GM19468 (cell line): ENCODE results near the gene TULP4.

Experiments
- ATAC-seq: cut with Tn5 transposase; IDR thresholded peaks from one replicate; pipeline ENCODE4 v1.9.1; 2021; ENCODE audit warnings: mild to moderate bottlenecking, moderate library complexity, moderate number of reproducible peaks; ENCODE audit not compliant: unreplicated experiment; ENCODE audit errors: extremely low read depth

TULP4 gene, protein sequence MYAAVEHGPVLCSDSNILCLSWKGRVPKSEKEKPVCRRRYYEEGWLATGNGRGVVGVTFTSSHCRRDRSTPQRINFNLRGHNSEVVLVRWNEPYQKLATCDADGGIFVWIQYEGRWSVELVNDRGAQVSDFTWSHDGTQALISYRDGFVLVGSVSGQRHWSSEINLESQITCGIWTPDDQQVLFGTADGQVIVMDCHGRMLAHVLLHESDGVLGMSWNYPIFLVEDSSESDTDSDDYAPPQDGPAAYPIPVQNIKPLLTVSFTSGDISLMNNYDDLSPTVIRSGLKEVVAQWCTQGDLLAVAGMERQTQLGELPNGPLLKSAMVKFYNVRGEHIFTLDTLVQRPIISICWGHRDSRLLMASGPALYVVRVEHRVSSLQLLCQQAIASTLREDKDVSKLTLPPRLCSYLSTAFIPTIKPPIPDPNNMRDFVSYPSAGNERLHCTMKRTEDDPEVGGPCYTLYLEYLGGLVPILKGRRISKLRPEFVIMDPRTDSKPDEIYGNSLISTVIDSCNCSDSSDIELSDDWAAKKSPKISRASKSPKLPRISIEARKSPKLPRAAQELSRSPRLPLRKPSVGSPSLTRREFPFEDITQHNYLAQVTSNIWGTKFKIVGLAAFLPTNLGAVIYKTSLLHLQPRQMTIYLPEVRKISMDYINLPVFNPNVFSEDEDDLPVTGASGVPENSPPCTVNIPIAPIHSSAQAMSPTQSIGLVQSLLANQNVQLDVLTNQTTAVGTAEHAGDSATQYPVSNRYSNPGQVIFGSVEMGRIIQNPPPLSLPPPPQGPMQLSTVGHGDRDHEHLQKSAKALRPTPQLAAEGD (N-terminal part only)

GRCh38 chr6:158312165-158312564 lies at the start of gene TULP4:
TSS of gene TULP4 (plus strand) at chr6:158312465. CDS start at chr6:158314017, 1,552 bp downstream.
- no peak for ATAC-seq

DNA sequence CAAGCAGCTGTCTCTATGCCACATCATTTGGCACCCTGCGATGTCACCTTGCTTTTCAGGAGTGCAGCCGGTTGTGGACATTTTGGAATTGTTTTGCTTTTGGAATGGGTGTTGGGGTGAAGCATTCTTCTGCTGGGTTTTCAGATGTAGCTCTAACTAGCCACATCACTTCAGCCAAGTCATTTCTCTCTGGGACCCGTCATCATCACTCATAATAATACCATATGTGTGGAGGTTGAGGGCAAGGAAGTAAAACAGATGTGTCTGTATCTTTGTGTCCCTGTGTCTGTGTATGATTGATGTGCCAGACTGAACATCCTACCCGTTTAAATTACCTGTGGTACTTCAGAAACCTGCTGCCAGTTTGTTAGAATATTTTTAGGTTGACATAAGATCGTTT lies 49.5 kb upstream of the TULP4 start:
- ATAC-seq = no peak

- no peak for ATAC-seq
Observed at GRCh38 chr6:158264180-158264579, 48.1 kb upstream of the TULP4 start.

DNA sequence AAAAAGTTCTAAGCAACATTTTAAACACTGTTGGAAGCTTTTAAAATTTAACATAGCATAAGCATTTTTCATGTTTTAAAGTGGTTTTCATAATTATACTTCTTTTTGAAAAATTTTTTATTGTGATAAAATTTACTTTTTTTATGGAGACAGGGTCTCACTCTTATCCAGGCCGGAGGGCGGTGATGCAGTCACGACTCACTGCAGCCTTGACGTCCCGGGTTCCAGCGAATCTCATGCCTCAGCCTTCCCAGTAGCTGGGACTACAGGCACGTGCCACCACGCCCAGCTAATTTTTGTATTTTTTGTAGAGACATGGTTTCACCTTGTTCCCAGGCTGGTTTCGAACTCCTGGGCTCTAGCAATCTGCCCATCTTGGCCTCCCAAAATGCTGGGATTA lies 46.1 kb upstream of the TULP4 start:
- no peak for ATAC-seq

DNA sequence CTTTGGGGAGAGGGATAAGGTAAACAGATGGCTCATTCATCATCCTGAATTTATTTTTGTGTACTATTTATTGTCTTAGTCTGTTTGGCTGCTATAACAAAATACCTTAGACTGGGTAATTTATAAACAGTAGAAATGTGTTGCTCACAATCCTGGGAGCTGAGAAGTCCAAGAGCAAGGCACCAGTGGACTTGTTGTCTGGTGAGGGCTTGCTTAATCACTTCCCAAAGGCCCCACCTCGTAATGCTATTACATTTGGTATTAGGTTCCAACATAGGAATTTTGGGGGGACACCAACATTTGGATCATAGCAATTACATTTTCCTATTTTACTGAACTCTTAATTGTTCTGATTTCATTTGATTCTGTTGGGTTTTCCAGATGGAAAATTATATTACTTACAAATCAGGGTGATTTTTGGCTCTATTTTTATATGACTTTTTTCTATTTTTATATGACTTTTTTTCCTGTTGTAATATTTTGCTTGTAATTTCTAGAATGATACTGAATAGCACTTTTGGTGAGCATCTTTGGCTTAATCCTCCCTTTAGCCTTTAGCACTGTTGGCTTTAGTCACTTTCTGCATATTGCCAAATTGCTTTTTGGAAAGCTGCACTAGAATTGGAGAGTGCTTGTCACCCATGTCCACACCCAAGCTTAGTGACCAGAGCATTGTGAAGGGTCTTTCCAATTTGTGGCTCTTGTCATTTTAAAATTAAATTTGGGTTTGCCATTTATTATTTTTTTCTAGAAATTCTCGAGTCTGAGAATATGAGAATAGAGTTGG lies 43.7 kb upstream of the TULP4 start:
- no peak for ATAC-seq

GRCh38 chr6:158269657-158270056 lies 42.6 kb upstream of the TULP4 start:
- ATAC-seq = no peak

DNA sequence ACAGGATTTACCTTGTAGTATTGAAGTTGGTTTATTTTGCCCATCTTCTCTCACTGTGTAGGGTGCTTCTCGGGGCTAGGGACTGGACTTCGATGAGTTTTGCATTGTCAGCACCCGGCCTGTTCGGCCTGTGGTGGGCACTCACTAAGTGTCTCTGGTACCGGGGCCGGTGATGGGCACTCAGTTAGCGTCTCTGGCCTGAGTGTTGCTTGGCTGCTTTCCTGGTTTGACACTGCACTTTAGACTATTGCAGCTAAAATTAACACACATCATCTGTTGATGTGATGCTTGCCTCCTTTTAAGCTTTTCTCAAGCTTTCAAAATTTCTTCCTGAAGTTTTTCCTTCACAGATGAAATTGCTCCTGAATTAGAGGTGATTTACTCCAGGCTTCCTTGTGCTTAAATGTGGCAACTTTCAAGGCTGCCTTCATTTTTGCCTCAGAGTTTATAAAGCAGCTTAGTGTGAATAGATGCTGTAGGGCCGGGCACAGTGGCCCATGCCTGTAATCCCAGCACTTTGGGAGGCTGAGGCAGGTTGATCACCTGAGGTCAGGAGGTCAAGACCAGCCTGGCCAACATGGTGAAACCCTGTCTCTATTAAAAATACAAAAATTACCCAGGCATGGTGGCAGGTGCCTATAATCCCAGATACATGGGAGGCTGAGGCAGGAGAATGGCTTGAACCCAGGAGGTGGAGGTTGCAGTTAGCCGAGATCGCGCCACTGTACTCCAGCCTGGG lies 41.7 kb upstream of the TULP4 start:
- ATAC-seq = no peak

DNA sequence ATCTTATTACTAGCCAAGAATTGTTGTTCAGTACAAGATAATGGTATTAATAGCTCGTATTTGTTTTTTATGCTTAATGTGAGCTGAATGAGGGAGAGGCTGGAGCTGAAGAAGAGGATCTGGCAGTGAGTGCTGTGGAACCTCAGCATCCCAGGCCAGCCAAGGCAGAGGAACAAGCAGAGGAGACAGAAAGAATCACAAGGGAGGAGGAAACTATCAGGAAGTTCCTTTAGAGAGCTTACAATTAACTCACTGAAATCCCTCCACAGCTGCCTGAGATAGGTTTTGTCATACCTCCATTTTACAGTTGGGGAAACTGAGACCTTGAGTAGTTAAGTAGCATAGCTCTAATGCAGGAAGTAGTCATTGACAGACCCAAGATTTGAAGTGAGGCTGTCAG lies 39.9 kb upstream of the TULP4 start:
- no peak for ATAC-seq

DNA sequence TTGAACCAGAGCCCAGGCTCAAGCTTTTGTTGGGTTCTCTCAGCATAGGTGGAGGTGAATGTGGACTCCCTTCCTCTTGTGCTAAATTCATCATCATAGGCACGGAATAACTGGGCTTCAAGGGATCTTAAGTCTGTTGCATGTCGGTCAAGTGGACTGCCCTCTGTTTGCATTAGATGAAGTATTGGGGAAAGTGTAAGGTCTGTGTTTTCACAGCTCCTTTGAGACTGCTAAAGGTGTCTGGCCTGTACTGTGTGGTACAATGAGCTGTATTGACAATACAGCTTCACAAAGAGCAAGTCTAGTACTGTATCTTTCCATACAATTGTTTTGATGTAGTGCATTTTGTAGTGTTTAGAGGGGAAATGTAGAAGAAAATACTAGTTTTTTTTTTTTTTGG lies 34.3 kb upstream of the TULP4 start:
- no peak for ATAC-seq

- no peak for ATAC-seq
Observed at GRCh38 chr6:158279615-158280014, 32.6 kb upstream of the TULP4 start.

GRCh38 chr6:158283304-158283980 lies 28.8 kb upstream of the TULP4 start:
- no peak for ATAC-seq

DNA sequence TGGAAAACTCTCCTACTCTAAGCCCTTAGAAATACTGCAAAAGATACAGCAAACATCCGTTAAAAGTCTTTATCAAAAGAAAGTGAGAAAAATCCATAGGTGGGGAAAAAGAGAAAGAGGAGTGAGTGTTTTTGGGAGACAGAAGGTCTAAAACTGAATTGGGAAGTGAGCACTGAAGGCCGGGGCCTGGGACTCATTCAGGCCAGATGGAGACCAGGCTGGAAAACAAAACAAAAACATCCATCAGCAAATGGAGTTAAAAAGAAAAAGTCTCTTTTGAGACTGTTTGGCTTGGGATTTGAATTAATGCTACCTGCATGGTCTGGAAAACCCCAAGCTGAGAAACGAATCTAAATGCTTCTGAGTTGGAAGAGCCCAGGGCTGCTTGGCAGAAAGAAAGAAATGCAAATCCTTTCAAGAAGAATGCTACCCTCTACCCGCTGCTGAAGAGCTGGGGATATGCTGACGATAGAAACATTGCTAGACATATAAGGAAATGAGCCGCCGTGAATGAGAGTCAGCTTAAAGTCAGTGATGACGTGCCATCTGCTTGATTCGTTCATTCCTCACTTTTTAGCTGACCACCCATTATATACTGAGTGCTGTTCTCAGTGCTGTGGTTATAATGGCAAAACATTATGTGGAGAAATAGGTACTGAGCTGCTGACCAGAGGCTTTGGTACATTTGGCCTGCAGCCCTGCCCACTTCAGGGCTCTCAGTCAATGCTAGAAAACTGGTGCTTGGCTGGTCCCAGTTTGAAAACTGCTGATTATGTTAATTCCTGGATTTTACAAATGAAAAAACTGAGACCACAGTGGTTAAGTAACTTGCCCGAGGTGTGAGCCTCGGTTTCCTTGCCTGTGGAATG lies 28.0 kb upstream of the TULP4 start:
- ATAC-seq = no peak

DNA sequence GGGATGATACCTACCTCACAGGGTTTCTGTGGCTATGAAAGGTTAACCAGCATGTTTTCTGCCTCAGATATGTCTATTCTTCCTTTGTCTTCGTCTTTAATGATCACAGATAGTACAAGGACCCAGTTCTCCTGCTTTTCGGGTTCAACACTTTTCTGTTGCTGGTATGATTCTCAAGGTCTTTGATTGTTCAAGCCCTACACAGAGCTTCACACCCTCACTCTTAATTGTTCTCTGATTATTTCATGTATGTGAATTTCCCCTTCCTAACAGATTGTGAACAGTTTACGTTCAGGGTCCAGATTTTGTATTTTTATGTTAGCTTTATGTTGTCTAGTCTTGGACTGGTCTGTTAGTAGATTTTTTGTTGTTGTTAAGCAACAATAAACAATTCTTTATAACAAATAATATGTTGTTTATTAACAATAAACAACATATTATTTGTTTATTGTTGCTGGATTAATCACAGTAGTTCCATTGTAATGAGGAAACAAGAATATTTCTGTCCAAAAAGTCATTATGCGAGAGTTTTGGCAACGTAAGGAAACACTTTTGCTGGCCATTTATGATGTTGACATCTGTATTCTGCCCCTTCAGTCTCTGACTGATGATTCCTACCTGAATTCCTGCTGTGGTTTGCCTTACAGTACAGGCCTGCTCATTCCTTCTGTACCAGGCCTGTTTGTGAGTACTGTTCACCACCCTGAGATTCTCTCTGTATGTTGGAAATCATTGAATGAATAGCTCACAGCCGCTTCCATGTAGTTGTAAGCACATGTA lies 27.2 kb upstream of the TULP4 start:
- no peak for ATAC-seq

DNA sequence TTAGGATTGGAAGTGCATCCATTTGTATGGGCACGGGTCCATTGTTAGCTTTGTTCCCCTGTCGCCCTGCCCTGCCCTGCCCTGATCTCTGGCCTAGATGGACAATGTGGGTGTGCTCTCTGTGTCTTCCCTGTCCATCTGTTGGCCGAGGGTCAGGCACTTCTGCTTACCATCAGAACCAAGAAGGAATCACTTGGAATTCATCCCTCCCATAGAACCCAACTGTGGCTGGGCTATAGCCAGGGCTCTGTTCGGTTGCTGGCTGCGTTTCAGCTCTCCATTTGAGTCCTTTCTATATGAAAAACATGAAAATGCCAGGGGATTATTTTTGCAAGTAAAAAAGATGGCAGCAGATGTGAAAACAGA lies 26.6 kb upstream of the TULP4 start:
- ATAC-seq = no peak

DNA sequence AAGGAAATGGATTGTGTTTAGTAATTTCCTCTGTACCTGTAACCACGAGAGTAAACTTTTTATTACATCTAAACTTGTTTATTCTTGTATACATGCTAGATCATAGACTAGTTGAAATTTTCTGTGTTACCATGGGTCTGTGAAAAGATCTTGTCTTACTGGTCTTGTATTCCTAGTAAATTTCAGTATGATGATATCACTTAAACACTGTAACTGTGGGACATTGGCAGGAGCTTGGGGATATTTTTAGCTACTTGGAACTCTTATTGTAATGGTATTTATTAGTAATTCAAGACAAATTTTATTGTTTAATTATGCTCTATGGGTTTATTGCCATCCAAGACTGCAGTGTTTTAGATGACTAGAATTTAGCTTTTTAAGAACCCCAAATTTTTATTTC lies 25.9 kb upstream of the TULP4 start:
- no peak for ATAC-seq

DNA sequence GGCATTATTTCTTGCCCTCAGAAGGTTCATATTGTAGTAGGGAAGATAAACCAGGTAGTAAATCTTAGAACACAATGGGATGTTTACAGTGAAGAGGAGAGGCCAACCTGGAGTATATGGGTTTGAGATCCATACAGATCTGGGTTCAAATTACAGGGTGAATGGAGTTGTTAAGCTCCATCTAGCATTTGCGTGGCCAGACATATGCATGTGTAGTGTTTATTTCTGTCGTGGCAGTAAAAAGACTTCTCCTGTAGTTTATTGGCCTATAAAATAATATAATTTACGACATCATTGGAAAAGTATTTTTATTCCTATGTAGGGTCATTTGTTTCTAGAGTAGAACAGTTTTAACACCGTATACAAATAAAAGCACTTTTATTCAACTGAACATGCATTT lies 25.2 kb upstream of the TULP4 start:
- no peak for ATAC-seq

GRCh38 chr6:158290040-158290439 lies 22.2 kb upstream of the TULP4 start:
- no peak for ATAC-seq

GRCh38 chr6:158290659-158291058 lies 21.6 kb upstream of the TULP4 start:
- no peak for ATAC-seq
